Keratinocyte (primary cell): ENCODE data around the gene ISOC2.

Source experiments
- CTCF ChIP-seq, 3 experiments: IDR thresholded peaks in 1 of 3; conservative IDR thresholded peaks in 1 of 3; optimal IDR thresholded peaks in 1 of 3; 2 replicates in 2 of 3; 3 replicates in 1 of 3; pipeline versions ENCODE3 to v1.5.1; 2011; ENCODE audit warnings: low read length in 3 of 3, mild to moderate bottlenecking in 3 of 3, moderate library complexity in 2 of 3, control low read depth in 1 of 3, inconsistent platforms in 1 of 3; ENCODE audit not compliant: insufficient read depth in 2 of 3; ENCODE audit errors: extremely low read depth in 1 of 3
- EZH2 ChIP-seq: IDR thresholded peaks from one replicate; pipeline ENCODE4 v1.6.1; 2012; ENCODE audit warnings: inconsistent platforms, mild to moderate bottlenecking, low read length, moderate library complexity

DNA sequence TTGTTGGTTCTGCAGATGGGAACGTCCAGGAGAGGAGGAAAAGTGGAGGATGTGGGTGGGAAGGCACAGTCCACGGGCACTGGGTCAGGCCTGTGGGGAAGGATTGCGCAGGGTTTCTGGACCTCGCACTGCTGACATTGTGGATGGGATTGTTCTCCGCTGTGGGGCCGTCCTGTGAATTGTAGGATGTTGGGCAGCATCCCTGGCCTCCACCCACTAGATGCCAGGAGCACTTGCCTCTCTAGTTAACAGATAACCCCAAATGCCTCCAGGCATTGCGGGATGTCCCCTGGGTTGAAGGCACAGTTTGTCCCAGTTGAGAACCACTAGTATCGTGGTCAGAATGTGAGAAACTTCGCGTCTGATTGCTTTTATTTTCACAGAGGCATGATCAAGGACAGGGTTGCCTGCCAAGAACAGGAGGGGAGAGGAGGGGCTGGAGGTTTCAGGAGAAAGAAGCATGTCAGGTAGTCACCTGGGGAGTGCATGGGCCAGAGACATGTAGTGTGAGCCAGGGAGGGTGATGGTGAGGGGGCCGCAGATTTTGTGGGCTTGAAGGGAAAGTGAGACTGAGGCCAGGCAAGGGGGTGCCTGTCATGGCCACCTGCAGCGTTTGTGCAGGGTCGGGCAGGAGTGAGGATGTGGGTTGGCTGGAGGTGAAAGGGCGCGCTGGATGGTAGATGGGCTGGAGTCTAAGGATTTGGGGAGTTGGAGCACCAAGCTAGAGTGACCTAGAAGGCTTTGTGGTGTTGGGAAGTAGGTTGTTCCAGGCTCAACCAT, 18.2 kb upstream of the ISOC2 start:
- TF ChIP-seq CTCF (optimal IDR thresholded peaks at IDR 0.05 in 1 of 3, IDR thresholded peaks at IDR 0.05 in 1 of 3, conservative IDR thresholded peaks at IDR 0.05 in 1 of 3; ENCODE audit: extremely low read depth in 1 of 3, insufficient read depth in 2 of 3, low read length in 3 of 3) (no peak), EZH2 (no peak)
